GM12801 (cell line): ENCODE results near the gene ELFN1.

Source experiments
- CTCF ChIP-seq: IDR thresholded peaks from one replicate; pipeline ENCODE4 v1.5.1; 2011; ENCODE audit warnings: control low read depth; ENCODE audit not compliant: insufficient read length; ENCODE audit errors: extremely low read depth

ELFN1 gene

GRCh38 chr7:1630700-1631336, 39.3 kb upstream of the ELFN1 start:
- TF ChIP-seq CTCF = no peak

GRCh38 chr7:1631678-1632077, 38.4 kb upstream of the ELFN1 start:
- TF ChIP-seq CTCF = no peak

GRCh38 chr7:1632506-1632905, 37.6 kb upstream of the ELFN1 start:
- TF ChIP-seq CTCF = no peak

GRCh38 chr7:1632916-1633785, 36.9 kb upstream of the ELFN1 start:
- no peak for TF ChIP-seq CTCF

- no peak for TF ChIP-seq CTCF
Measured at GRCh38 chr7:1635401-1635800, 34.7 kb upstream of the ELFN1 start.

- no peak for TF ChIP-seq CTCF
Measured at GRCh38 chr7:1637155-1637554, 32.9 kb upstream of the ELFN1 start.

- no peak for TF ChIP-seq CTCF
Measured at GRCh38 chr7:1638215-1638661, 31.8 kb upstream of the ELFN1 start.
